GM12878 (cell line): Measurements from ENCODE around the gene RNF31. TPM values are rescaled to one million over a fixed set of nuclear protein-coding genes. Genes with fewer than 3 reads are reported as not detected.

ENCODE experiments used
- ATF3 ChIP-seq: IDR thresholded peaks from 2 replicates; pipeline ENCODE4 v1.6.1; 2011; ENCODE audit warnings: low read depth, mild to moderate bottlenecking, low read length, moderate library complexity, borderline replicate concordance; ENCODE audit errors: extremely low read depth
- CBFB ChIP-seq: IDR thresholded peaks from 2 replicates; pipeline ENCODE4 v1.6.1; 2016; ENCODE audit warnings: antibody characterized with exemption, low read depth
- EZH2 ChIP-seq: IDR thresholded peaks from 2 replicates; pipeline ENCODE4 v1.6.1; 2012; ENCODE audit warnings: low read depth, mild to moderate bottlenecking, control low read depth, inconsistent platforms, low read length, borderline replicate concordance; ENCODE audit not compliant: control insufficient read depth
- IRF4 ChIP-seq: IDR thresholded peaks from 2 replicates; pipeline ENCODE4 v1.6.1; 2011; ENCODE audit warnings: low read depth, low read length
- NFYB ChIP-seq: IDR thresholded peaks from 2 replicates; pipeline ENCODE4 v1.6.1; 2011; ENCODE audit warnings: low read depth, mild to moderate bottlenecking, low read length, improper control_type of control experiment, moderate library complexity; ENCODE audit not compliant: insufficient read depth
- NR2C1 ChIP-seq: fragments of 450-650 bp; IDR thresholded peaks from 2 replicates; pipeline ENCODE4 v1.6.1; 2017; ENCODE audit warnings: antibody characterized with exemption, mild to moderate bottlenecking, moderate library complexity
- POLR2AphosphoS5 ChIP-seq: IDR thresholded peaks from 2 replicates; pipeline ENCODE4 v1.6.1; 2011; ENCODE audit warnings: mild to moderate bottlenecking, low read length, inconsistent platforms
- TARDBP ChIP-seq: IDR thresholded peaks from 2 replicates; pipeline ENCODE4 v1.6.1; 2016; ENCODE audit warnings: borderline replicate concordance
- ZSCAN29 ChIP-seq: fragments of 450-650 bp; IDR thresholded peaks from 2 replicates; pipeline ENCODE4 v1.6.1; 2017; ENCODE audit warnings: mild to moderate bottlenecking, moderate library complexity
- polyA plus RNA-seq, 11 experiments: library from polyadenylated mRNA; depleted of rRNA in 4 of 11; unstranded in 6 of 11; stranded (reverse) in 5 of 11; fragments of >200 nt; fragmentation: Nextera tagmentation in 4 of 11; fragmentation: Illumina TruSeq in 1 of 11; extraction: Ambion mirVana in 4 of 11; extraction: Trizol in 1 of 11; gene quantifications; 1 replicate in 1 of 11; 2 replicates in 10 of 11; pipeline versions ENCODE4 v1.2.1 to v1.2.3, GENCODE V29; 2011 to 2016; ENCODE audit warnings: inconsistent platforms in 2 of 11, missing spikeins in 2 of 11, low read depth in 1 of 11
- total RNA-seq, 4 experiments: library from RNA; depleted of rRNA in 3 of 4; stranded (reverse); fragments of >200 nt in 3 of 4; fragmentation: Illumina TruSeq in 1 of 4; extraction: Trizol in 1 of 4; gene quantifications; 2 replicates each; pipeline versions ENCODE4 v1.2.1 to v1.2.3, GENCODE V29; 2013 to 2021
- TF ChIP-seq, protein P1 (sequence below): fragments of 450-650 bp; IDR thresholded peaks from 2 replicates; pipeline ENCODE4 v1.6.1; 2017; ENCODE audit warnings: mild to moderate bottlenecking, moderate library complexity

Gene RNF31
- total and polyA plus RNA-seq, 10 of the 15 experiments (the other 5 are each of a cell fraction or from before 2014, with no cell fraction given): 8.5 to 92.7 (median 52.0) TPM

GRCh38 chr14:24098927-24099813 lies 48.1 kb upstream of the RNF31 start (continued):
- no peak for TF ChIP-seq NFYB
- no peak for TF ChIP-seq NR2C1
- TF ChIP-seq, protein P1, sequence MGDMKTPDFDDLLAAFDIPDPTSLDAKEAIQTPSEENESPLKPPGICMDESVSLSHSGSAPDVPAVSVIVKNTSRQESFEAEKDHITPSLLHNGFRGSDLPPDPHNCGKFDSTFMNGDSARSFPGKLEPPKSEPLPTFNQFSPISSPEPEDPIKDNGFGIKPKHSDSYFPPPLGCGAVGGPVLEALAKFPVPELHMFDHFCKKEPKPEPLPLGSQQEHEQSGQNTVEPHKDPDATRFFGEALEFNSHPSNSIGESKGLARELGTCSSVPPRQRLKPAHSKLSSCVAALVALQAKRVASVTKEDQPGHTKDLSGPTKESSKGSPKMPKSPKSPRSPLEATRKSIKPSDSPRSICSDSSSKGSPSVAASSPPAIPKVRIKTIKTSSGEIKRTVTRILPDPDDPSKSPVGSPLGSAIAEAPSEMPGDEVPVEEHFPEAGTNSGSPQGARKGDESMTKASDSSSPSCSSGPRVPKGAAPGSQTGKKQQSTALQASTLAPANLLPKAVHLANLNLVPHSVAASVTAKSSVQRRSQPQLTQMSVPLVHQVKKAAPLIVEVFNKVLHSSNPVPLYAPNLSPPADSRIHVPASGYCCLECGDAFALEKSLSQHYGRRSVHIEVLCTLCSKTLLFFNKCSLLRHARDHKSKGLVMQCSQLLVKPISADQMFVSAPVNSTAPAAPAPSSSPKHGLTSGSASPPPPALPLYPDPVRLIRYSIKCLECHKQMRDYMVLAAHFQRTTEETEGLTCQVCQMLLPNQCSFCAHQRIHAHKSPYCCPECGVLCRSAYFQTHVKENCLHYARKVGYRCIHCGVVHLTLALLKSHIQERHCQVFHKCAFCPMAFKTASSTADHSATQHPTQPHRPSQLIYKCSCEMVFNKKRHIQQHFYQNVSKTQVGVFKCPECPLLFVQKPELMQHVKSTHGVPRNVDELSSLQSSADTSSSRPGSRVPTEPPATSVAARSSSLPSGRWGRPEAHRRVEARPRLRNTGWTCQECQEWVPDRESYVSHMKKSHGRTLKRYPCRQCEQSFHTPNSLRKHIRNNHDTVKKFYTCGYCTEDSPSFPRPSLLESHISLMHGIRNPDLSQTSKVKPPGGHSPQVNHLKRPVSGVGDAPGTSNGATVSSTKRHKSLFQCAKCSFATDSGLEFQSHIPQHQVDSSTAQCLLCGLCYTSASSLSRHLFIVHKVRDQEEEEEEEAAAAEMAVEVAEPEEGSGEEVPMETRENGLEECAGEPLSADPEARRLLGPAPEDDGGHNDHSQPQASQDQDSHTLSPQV: no peak
- TF ChIP-seq ZSCAN29: no peak
- TF ChIP-seq CBFB: no peak
- no peak for TF ChIP-seq TARDBP
- no peak for TF ChIP-seq POLR2AphosphoS5
- TF ChIP-seq EZH2: no peak
- no peak for TF ChIP-seq IRF4
- no peak for TF ChIP-seq ATF3
